ENCODE data around the gene ZNF385B.

ZNF385B gene

GRCh38 chr2:179804206-179804605 is 57.2 kb downstream of the ZNF385B start:
- no peak overlapping the region for H4K8ac ChIP-seq (ENCODE audit: low read depth, low read length)
- no peak overlapping the region for H3K23ac ChIP-seq (ENCODE audit: low read length)
- no peak overlapping the region for H3K4ac ChIP-seq (ENCODE audit: low read depth, low read length)
- no peak overlapping the region for H4K91ac ChIP-seq (ENCODE audit: low read depth, low read length)
- no peaks in the 10 kb centered on the region for H3K4me1 ChIP-seq (ENCODE audit: control insufficient read depth in 1 of 2, insufficient read depth in 2 of 2, low read length in 2 of 2)
- no peak overlapping the region for H3K4me2 ChIP-seq (ENCODE audit: low read length)
- H3K79me1 ChIP-seq (ENCODE audit: low read length), result no peaks in the 10 kb centered on the region
- no peaks in the 10 kb centered on the region for H3K79me2 ChIP-seq (ENCODE audit: control insufficient read depth, insufficient read depth, low read length, poor library complexity)
- DNase-seq, result no peak
- no peak overlapping the region for H2BK5ac ChIP-seq (ENCODE audit: low read depth, low read length, poor library complexity)
- H3K36me3 ChIP-seq (ENCODE audit: control insufficient read depth in 1 of 2, insufficient read depth in 2 of 2, low read length in 2 of 2), result no peaks in the 10 kb centered on the region
- no peak overlapping the region for H3K4me3 ChIP-seq (ENCODE audit: low read depth, low read length)
- H2AFZ ChIP-seq (ENCODE audit: insufficient read depth, low read length, poor library complexity), result no peak overlapping the region
- H3K18ac ChIP-seq (ENCODE audit: low read length), result no peak overlapping the region
- WGBS (ENCODE audit: extremely low coverage, insufficient coverage, insufficient read length), result no CpG with 5 or more reads among the region's 2 CpGs
- H3K9ac ChIP-seq (ENCODE audit: low read length), result no peak overlapping the region
- H3K14ac ChIP-seq (ENCODE audit: low read length), result no peak overlapping the region
- H2BK12ac ChIP-seq (ENCODE audit: low read length), result no peak overlapping the region
- no peaks in the 10 kb centered on the region for H3K9me3 ChIP-seq (ENCODE audit: insufficient read depth, low read depth, low read length)
- H4K12ac ChIP-seq (ENCODE audit: low read depth, low read length), result no peak overlapping the region
- H2AK5ac ChIP-seq (ENCODE audit: low read length), result no peak overlapping the region
- H3K27me3 ChIP-seq (ENCODE audit: insufficient read depth, low read length), result no peaks in the 10 kb centered on the region
- no peak overlapping the region for H2BK120ac ChIP-seq (ENCODE audit: insufficient read depth, low read length, poor library complexity)
- no peak overlapping the region for H3K27ac ChIP-seq (ENCODE audit: low read depth, low read length)

GRCh38 chr2:179802051-179802882 is 59.1 kb downstream of the ZNF385B start:
- Histone ChIP-seq H3K18ac (ENCODE audit: low read length) (no peak overlapping the region), H2BK12ac (ENCODE audit: low read length) (no peak overlapping the region), H3K4me1 (ENCODE audit: control insufficient read depth in 1 of 2, insufficient read depth in 2 of 2, low read length in 2 of 2) (no peaks in the 10 kb centered on the region), H3K9ac (ENCODE audit: low read length) (no peak overlapping the region), H3K23ac (ENCODE audit: low read length) (no peak overlapping the region), H2BK5ac (ENCODE audit: low read depth, low read length, poor library complexity) (no peak overlapping the region), H3K4me3 (ENCODE audit: low read depth, low read length) (no peak overlapping the region), H4K8ac (ENCODE audit: low read depth, low read length) (no peak overlapping the region), H3K79me2 (ENCODE audit: control insufficient read depth, insufficient read depth, low read length, poor library complexity) (no peaks in the 10 kb centered on the region), H2BK120ac (ENCODE audit: insufficient read depth, low read length, poor library complexity) (no peak overlapping the region), H3K14ac (ENCODE audit: low read length) (no peak overlapping the region), H3K9me3 (ENCODE audit: insufficient read depth, low read depth, low read length) (no peaks in the 10 kb centered on the region), H3K36me3 (ENCODE audit: control insufficient read depth in 1 of 2, insufficient read depth in 2 of 2, low read length in 2 of 2) (no peaks in the 10 kb centered on the region), H3K27me3 (ENCODE audit: insufficient read depth, low read length) (no peaks in the 10 kb centered on the region), H4K91ac (ENCODE audit: low read depth, low read length) (no peak overlapping the region), H3K4me2 (ENCODE audit: low read length) (no peak overlapping the region), H2AK5ac (ENCODE audit: low read length) (no peak overlapping the region), H3K4ac (ENCODE audit: low read depth, low read length) (no peak overlapping the region), H3K79me1 (ENCODE audit: low read length) (no peaks in the 10 kb centered on the region), H2AFZ (ENCODE audit: insufficient read depth, low read length, poor library complexity) (no peak overlapping the region), H4K12ac (ENCODE audit: low read depth, low read length) (no peak overlapping the region), H3K27ac (ENCODE audit: low read depth, low read length) (no peak overlapping the region)
- peak in 1 of 2 donors; percentile 38 for DNase-seq
- WGBS (ENCODE audit: extremely low coverage, insufficient coverage, insufficient read length), result no CpG with 5 or more reads among the region's 2 CpGs

- no peak overlapping the region for H2AK5ac ChIP-seq (ENCODE audit: low read length)
- no peak overlapping the region for H2BK120ac ChIP-seq (ENCODE audit: insufficient read depth, low read length, poor library complexity)
- H3K18ac ChIP-seq (ENCODE audit: low read length), result no peak overlapping the region
- H4K8ac ChIP-seq (ENCODE audit: low read depth, low read length), result no peak overlapping the region
- no peak overlapping the region for H3K27ac ChIP-seq (ENCODE audit: low read depth, low read length)
- no peaks in the 10 kb centered on the region for H3K4me1 ChIP-seq (ENCODE audit: control insufficient read depth in 1 of 2, insufficient read depth in 2 of 2, low read length in 2 of 2)
- no peak overlapping the region for H2BK5ac ChIP-seq (ENCODE audit: low read depth, low read length, poor library complexity)
- H3K4ac ChIP-seq (ENCODE audit: low read depth, low read length), result no peak overlapping the region
- no peak overlapping the region for H2AFZ ChIP-seq (ENCODE audit: insufficient read depth, low read length, poor library complexity)
- H3K36me3 ChIP-seq (ENCODE audit: control insufficient read depth in 1 of 2, insufficient read depth in 2 of 2, low read length in 2 of 2), result no peaks in the 10 kb centered on the region
- H3K14ac ChIP-seq (ENCODE audit: low read length), result no peak overlapping the region
- H4K91ac ChIP-seq (ENCODE audit: low read depth, low read length), result no peak overlapping the region
- no peak overlapping the region for H3K23ac ChIP-seq (ENCODE audit: low read length)
- H3K4me2 ChIP-seq (ENCODE audit: low read length), result no peak overlapping the region
- no peak overlapping the region for H3K9ac ChIP-seq (ENCODE audit: low read length)
- H3K79me1 ChIP-seq (ENCODE audit: low read length), result no peaks in the 10 kb centered on the region
- DNase-seq, result peak in 1 of 2 donors; percentile 88
- no peaks in the 10 kb centered on the region for H3K27me3 ChIP-seq (ENCODE audit: insufficient read depth, low read length)
- H3K4me3 ChIP-seq (ENCODE audit: low read depth, low read length), result no peak overlapping the region
- no peaks in the 10 kb centered on the region for H3K79me2 ChIP-seq (ENCODE audit: control insufficient read depth, insufficient read depth, low read length, poor library complexity)
- no peak overlapping the region for H4K12ac ChIP-seq (ENCODE audit: low read depth, low read length)
- no peak overlapping the region for H2BK12ac ChIP-seq (ENCODE audit: low read length)
- no peaks in the 10 kb centered on the region for H3K9me3 ChIP-seq (ENCODE audit: insufficient read depth, low read depth, low read length)
Observed at GRCh38 chr2:179800776-179801175, 60.6 kb downstream of the ZNF385B start.

GRCh38 chr2:179796213-179797007 is 65.0 kb downstream of the ZNF385B start:
- Histone ChIP-seq H3K14ac (ENCODE audit: low read length) (no peak overlapping the region), H3K9ac (ENCODE audit: low read length) (no peak overlapping the region), H2AK5ac (ENCODE audit: low read length) (no peak overlapping the region), H3K4me1 (ENCODE audit: control insufficient read depth in 1 of 2, insufficient read depth in 2 of 2, low read length in 2 of 2) (no peaks in the 10 kb centered on the region), H4K8ac (ENCODE audit: low read depth, low read length) (no peak overlapping the region), H3K79me2 (ENCODE audit: control insufficient read depth, insufficient read depth, low read length, poor library complexity) (no peaks in the 10 kb centered on the region), H3K36me3 (ENCODE audit: control insufficient read depth in 1 of 2, insufficient read depth in 2 of 2, low read length in 2 of 2) (no peaks in the 10 kb centered on the region), H3K27ac (ENCODE audit: low read depth, low read length) (no peak overlapping the region), H3K9me3 (ENCODE audit: insufficient read depth, low read depth, low read length) (no peaks in the 10 kb centered on the region), H2BK12ac (ENCODE audit: low read length) (no peak overlapping the region), H3K4me2 (ENCODE audit: low read length) (no peak overlapping the region), H3K27me3 (ENCODE audit: insufficient read depth, low read length) (no peaks in the 10 kb centered on the region), H3K23ac (ENCODE audit: low read length) (no peak overlapping the region), H4K91ac (ENCODE audit: low read depth, low read length) (no peak overlapping the region), H4K12ac (ENCODE audit: low read depth, low read length) (no peak overlapping the region), H2AFZ (ENCODE audit: insufficient read depth, low read length, poor library complexity) (no peak overlapping the region), H3K18ac (ENCODE audit: low read length) (no peak overlapping the region), H2BK120ac (ENCODE audit: insufficient read depth, low read length, poor library complexity) (no peak overlapping the region), H3K4ac (ENCODE audit: low read depth, low read length) (no peak overlapping the region), H3K79me1 (ENCODE audit: low read length) (no peaks in the 10 kb centered on the region), H2BK5ac (ENCODE audit: low read depth, low read length, poor library complexity) (no peak overlapping the region), H3K4me3 (ENCODE audit: low read depth, low read length) (no peak overlapping the region)
- peak in 1 of 2 donors; percentile 47 for DNase-seq
- no CpG with 5 or more reads among the region's 5 CpGs for WGBS (ENCODE audit: extremely low coverage, insufficient coverage, insufficient read length)
